ENCODE results near the gene IL34. TPM values are rescaled to one million over a fixed set of nuclear protein-coding genes. Genes with fewer than 3 reads are reported as not detected.
"Not testable (repeated sequence)": the region's sequence is repeated elsewhere in the genome, so short reads cannot be mapped to it uniquely, and the experiment has no call there.

The IL34 gene
- polyA plus RNA-seq, 1 experiment: 0.70 TPM

GRCh38 chr16:70612931-70613330 lies 33.4 kb upstream of the IL34 start:
- ChIA-PET POLR2A (no interaction called here), CTCF (interaction anchor here (0.9 kb wide), 1 partner anchor 45 kb away, joined by 3 read pairs; no protein-coding TSS in a partner anchor)
- Histone ChIP-seq H3K36me3 (ENCODE audit: control insufficient read depth, insufficient read depth, low read length) (no peaks in the 10 kb centered on the region), H3K4me3 (ENCODE audit: low read depth, low read length) (no peak overlapping the region), H3K27me3 (ENCODE audit: control insufficient read depth, insufficient read depth, low read length) (peaks cover 1% of the 10 kb centered on the region)
- no peak for DNase-seq (ENCODE audit: low read depth)
- TF ChIP-seq CTCF (IDR thresholded peaks at IDR 0.05; ENCODE audit: insufficient read depth, low read depth, low read length): no peak

GRCh38 chr16:70614208-70614951 lies 32.0 kb upstream of the IL34 start:
- no peak for TF ChIP-seq CTCF (IDR thresholded peaks at IDR 0.05; ENCODE audit: insufficient read depth, low read depth, low read length)
- DNase-seq (ENCODE audit: low read depth): no peak
- no peak overlapping the region for H3K4me3 ChIP-seq (ENCODE audit: low read depth, low read length)
- H3K36me3 ChIP-seq (ENCODE audit: control insufficient read depth, insufficient read depth, low read length): no peaks in the 10 kb centered on the region
- ChIA-PET CTCF (interaction anchor here (1.0 to 1.6 kb wide), 2 partner anchors 10 to 12 kb away, joined by 3 to 4 read pairs; no protein-coding TSS in a partner anchor), POLR2A (no interaction called here)
- H3K27me3 ChIP-seq (ENCODE audit: control insufficient read depth, insufficient read depth, low read length): peaks cover 1% of the 10 kb centered on the region; the same call in 1 of the 2 replicates

GRCh38 chr16:70615945-70616344 lies 30.4 kb upstream of the IL34 start:
- CTCF ChIA-PET: interaction anchor here (1.6 kb wide), 1 partner anchor 11 kb away, joined by 4 read pairs; no protein-coding TSS in a partner anchor
- POLR2A ChIA-PET: no interaction called here
- H3K4me3 ChIP-seq (ENCODE audit: low read depth, low read length): no peak overlapping the region

GRCh38 chr16:70621864-70622263 lies 24.5 kb upstream of the IL34 start:
- DNase-seq (ENCODE audit: low read depth); H3K36me3 ChIP-seq (ENCODE audit: control insufficient read depth, insufficient read depth, low read length); CTCF ChIA-PET; H3K27me3 ChIP-seq (ENCODE audit: control insufficient read depth, insufficient read depth, low read length); POLR2A ChIA-PET; H3K4me3 ChIP-seq (ENCODE audit: low read depth, low read length): not testable (repeated sequence)

More at GRCh38 chr16:70615945-70616344, 30.4 kb upstream of the IL34 start:
- Histone ChIP-seq H3K36me3 (ENCODE audit: control insufficient read depth, insufficient read depth, low read length) (no peaks in the 10 kb centered on the region), H3K27me3 (ENCODE audit: control insufficient read depth, insufficient read depth, low read length) (no peaks in the 10 kb centered on the region; the same call in 1 of the 2 replicates)
- DNase-seq (ENCODE audit: low read depth): no peak
- TF ChIP-seq CTCF (IDR thresholded peaks at IDR 0.05; ENCODE audit: insufficient read depth, low read depth, low read length): no peak

GRCh38 chr16:70627696-70628095 lies 18.7 kb upstream of the IL34 start:
- Histone ChIP-seq H3K4me3 (ENCODE audit: low read depth, low read length) (no peak overlapping the region), H3K36me3 (ENCODE audit: control insufficient read depth, insufficient read depth, low read length) (no peaks in the 10 kb centered on the region), H3K27me3 (ENCODE audit: control insufficient read depth, insufficient read depth, low read length) (no peaks in the 10 kb centered on the region)
- POLR2A ChIA-PET: no interaction called here
- TF ChIP-seq CTCF (IDR thresholded peaks at IDR 0.05; ENCODE audit: insufficient read depth, low read depth, low read length): no peak
- CTCF ChIA-PET: no interaction called here
- DNase-seq (ENCODE audit: low read depth): no peak

Measured in BJ (cell line).